Ovary (tissue), 3 donors: ENCODE data around the gene DEDD2.

ENCODE experiments used
- EP300 ChIP-seq: sonication (generic); formaldehyde crosslinking; IDR thresholded peaks from one replicate; pipeline ENCODE4 v1.6.1; 2017; ENCODE audit warnings: antibody characterized with exemption
- POLR2A ChIP-seq: fragments of 450-650 bp; IDR thresholded peaks from one replicate; pipeline ENCODE4 v1.6.1; 2017; ENCODE audit warnings: antibody characterized with exemption, mild to moderate bottlenecking, moderate library complexity
- TF ChIP-seq, protein P1 (sequence below), 3 donors: fragments of 450-650 bp in 2 of 3; fragments of 200-600 bp in 1 of 3; IDR thresholded peaks; one replicate each; pipeline versions ENCODE4 v1.5.1 to v1.8.0; 2016 to 2022; ENCODE audit warnings: antibody characterized with exemption in 3 of 3, mild to moderate bottlenecking in 1 of 3
- donor health status: DM: no; HTN: no; CAD: no.

DNA sequence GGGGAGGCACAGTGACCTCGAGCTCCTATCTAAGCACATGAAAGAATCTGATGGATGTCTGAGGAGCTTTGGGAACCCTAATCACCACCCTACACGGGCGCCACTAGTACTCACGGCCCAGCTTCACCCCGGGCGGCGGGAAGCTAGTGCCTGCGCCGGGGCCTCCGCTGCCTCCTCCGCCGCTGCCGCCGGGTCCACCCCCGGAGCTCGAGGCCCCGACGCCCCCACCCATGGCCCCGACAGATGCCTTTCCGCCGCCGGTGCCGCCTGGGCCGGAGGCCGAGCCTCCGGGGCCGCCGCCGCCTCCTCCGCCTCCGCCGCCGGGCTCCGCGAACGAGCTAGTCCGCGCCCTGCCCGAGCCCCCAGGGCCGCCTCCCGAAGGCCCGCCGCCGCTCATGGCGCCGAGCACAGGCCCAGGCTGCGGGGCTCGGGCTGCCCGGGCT is 24.6 kb upstream of the DEDD2 start:
- TF ChIP-seq POLR2A (no peak), EP300 (no peak)
- TF ChIP-seq, protein P1, sequence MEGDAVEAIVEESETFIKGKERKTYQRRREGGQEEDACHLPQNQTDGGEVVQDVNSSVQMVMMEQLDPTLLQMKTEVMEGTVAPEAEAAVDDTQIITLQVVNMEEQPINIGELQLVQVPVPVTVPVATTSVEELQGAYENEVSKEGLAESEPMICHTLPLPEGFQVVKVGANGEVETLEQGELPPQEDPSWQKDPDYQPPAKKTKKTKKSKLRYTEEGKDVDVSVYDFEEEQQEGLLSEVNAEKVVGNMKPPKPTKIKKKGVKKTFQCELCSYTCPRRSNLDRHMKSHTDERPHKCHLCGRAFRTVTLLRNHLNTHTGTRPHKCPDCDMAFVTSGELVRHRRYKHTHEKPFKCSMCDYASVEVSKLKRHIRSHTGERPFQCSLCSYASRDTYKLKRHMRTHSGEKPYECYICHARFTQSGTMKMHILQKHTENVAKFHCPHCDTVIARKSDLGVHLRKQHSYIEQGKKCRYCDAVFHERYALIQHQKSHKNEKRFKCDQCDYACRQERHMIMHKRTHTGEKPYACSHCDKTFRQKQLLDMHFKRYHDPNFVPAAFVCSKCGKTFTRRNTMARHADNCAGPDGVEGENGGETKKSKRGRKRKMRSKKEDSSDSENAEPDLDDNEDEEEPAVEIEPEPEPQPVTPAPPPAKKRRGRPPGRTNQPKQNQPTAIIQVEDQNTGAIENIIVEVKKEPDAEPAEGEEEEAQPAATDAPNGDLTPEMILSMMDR (IDR thresholded peaks at IDR 0.05): peak in 1 of 3 donors; percentile 10
